ENCODE data around the gene FASTKD2.

FASTKD2 gene

GRCh38 chr2:206836722-206837121, 71.3 kb downstream of the FASTKD2 start:
- no peak for DNase-seq (ENCODE audit: low read depth in 3 of 3)

- no peak for DNase-seq (ENCODE audit: low read depth in 3 of 3)
Measured at GRCh38 chr2:206837775-206838174, 72.4 kb downstream of the FASTKD2 start.

GRCh38 chr2:206838690-206839089, 73.3 kb downstream of the FASTKD2 start:
- no peak for DNase-seq (ENCODE audit: low read depth in 3 of 3)

GRCh38 chr2:206840999-206841398, 75.6 kb downstream of the FASTKD2 start:
- DNase-seq (ENCODE audit: low read depth in 3 of 3), result no peak

Measured in stimulated activated CD4-positive, alpha-beta T cell treated with anti-CD3 and anti-CD28 coated beads, TNF-alpha, amount 100 ng/mL, for 4 hours (primary cell).